GM18498 (cell line): ENCODE data around the gene HSP90AB1.

Experiments
- ATAC-seq: cut with Tn5 transposase; IDR thresholded peaks from one replicate; pipeline ENCODE4 v1.9.1; 2021; ENCODE audit warnings: mild to moderate bottlenecking, moderate library complexity; ENCODE audit not compliant: unreplicated experiment

The HSP90AB1 gene

GRCh38 chr6:44265722-44266233 lies 18.9 kb downstream of the HSP90AB1 start:
- ATAC-seq = no peak

GRCh38 chr6:44266347-44266746 lies 19.4 kb downstream of the HSP90AB1 start:
- no peak for ATAC-seq

GRCh38 chr6:44267252-44267651 lies 20.4 kb downstream of the HSP90AB1 start:
- ATAC-seq = no peak

GRCh38 chr6:44268095-44268628 lies 21.3 kb downstream of the HSP90AB1 start:
- no peak for ATAC-seq

- ATAC-seq = no peak
These were observed 22.4 kb downstream of the HSP90AB1 start for GRCh38 chr6:44269178-44269920.

- no peak for ATAC-seq
These were observed 23.1 kb downstream of the HSP90AB1 start, which contains the start of gene TMEM151B for GRCh38 chr6:44269921-44270525. Gene TMEM151B (plus strand): TSS chr6:44270450. CDS start chr6:44270743, 293 bp downstream.

- ATAC-seq = no peak
These were observed 23.9 kb downstream of the HSP90AB1 start for GRCh38 chr6:44270526-44271405.

- ATAC-seq = no peak
These were observed 24.5 kb downstream of the HSP90AB1 start for GRCh38 chr6:44271406-44271723.

- ATAC-seq = no peak
These were observed 25.0 kb downstream of the HSP90AB1 start for GRCh38 chr6:44271914-44272313.

GRCh38 chr6:44272529-44272928 lies 25.6 kb downstream of the HSP90AB1 start:
- ATAC-seq = no peak

GRCh38 chr6:44272999-44273566 lies 26.2 kb downstream of the HSP90AB1 start:
- ATAC-seq = no peak

- ATAC-seq = no peak
These were observed 26.7 kb downstream of the HSP90AB1 start for GRCh38 chr6:44273617-44274016.

- ATAC-seq = no peak
These were observed 28.4 kb downstream of the HSP90AB1 start for GRCh38 chr6:44275271-44275748.

- no peak for ATAC-seq
These were observed 29.1 kb downstream of the HSP90AB1 start for GRCh38 chr6:44275749-44276648.

GRCh38 chr6:44276667-44277640 lies 30.1 kb downstream of the HSP90AB1 start:
- no peak for ATAC-seq

- ATAC-seq = no peak
These were observed 30.9 kb downstream of the HSP90AB1 start for GRCh38 chr6:44277763-44278162.

GRCh38 chr6:44278315-44278714 lies 31.4 kb downstream of the HSP90AB1 start:
- no peak for ATAC-seq
